Measurements from ENCODE around the gene CYP27B1.
A peak's percentile ranks its signal among the peaks of the same experiment; 100 is the strongest.

The CYP27B1 gene

GRCh38 chr12:57766464-57767304 is at the start of gene CYP27B1:
Gene CYP27B1, minus strand, starts transcription at chr12:57767078. Its CDS starts 37 bp downstream, at chr12:57767041.
- peak; percentile 31 for DNase-seq (ENCODE audit: low spot score)

- no peak for DNase-seq (ENCODE audit: low spot score)
Measured at GRCh38 chr12:57816001-57816854, 49.4 kb upstream of the CYP27B1 start.

- no peak for DNase-seq (ENCODE audit: low spot score)
Measured at GRCh38 chr12:57815177-57816000, 48.5 kb upstream of the CYP27B1 start.

- DNase-seq (ENCODE audit: low spot score): no peak
Measured at GRCh38 chr12:57813971-57814772, 47.3 kb upstream of the CYP27B1 start.

GRCh38 chr12:57813111-57813970 is 46.5 kb upstream of the CYP27B1 start:
- no peak for DNase-seq (ENCODE audit: low spot score)

GRCh38 chr12:57811028-57811755 is 44.3 kb upstream of the CYP27B1 start:
- DNase-seq (ENCODE audit: low spot score): no peak

GRCh38 chr12:57810450-57810849 is 43.6 kb upstream of the CYP27B1 start:
- peak; percentile 79 for DNase-seq (ENCODE audit: low spot score)

GRCh38 chr12:57809425-57809824 is 42.5 kb upstream of the CYP27B1 start:
- no peak for DNase-seq (ENCODE audit: low spot score)

- no peak for DNase-seq (ENCODE audit: low spot score)
Measured at GRCh38 chr12:57808351-57808750, 41.5 kb upstream of the CYP27B1 start.

GRCh38 chr12:57807285-57807684 is 40.4 kb upstream of the CYP27B1 start:
- DNase-seq (ENCODE audit: low spot score): no peak

GRCh38 chr12:57806677-57807076 is 39.8 kb upstream of the CYP27B1 start:
- no peak for DNase-seq (ENCODE audit: low spot score)

- DNase-seq (ENCODE audit: low spot score): peak; percentile 44
Measured at GRCh38 chr12:57803319-57803893, 36.5 kb upstream of the CYP27B1 start.

GRCh38 chr12:57802607-57803006 is 35.7 kb upstream of the CYP27B1 start:
- DNase-seq (ENCODE audit: low spot score): no peak

- DNase-seq (ENCODE audit: low spot score): no peak
Measured at GRCh38 chr12:57800965-57801364, 34.1 kb upstream of the CYP27B1 start.

GRCh38 chr12:57797933-57798332 is 31.1 kb upstream of the CYP27B1 start:
- peak; percentile 25 for DNase-seq (ENCODE audit: low spot score)

GRCh38 chr12:57796996-57797395 is 30.1 kb upstream of the CYP27B1 start:
- DNase-seq (ENCODE audit: low spot score): no peak

- DNase-seq (ENCODE audit: low spot score): peak; percentile 42
Measured at GRCh38 chr12:57795354-57795753, 28.5 kb upstream of the CYP27B1 start.

GRCh38 chr12:57793920-57794319 is 27.0 kb upstream of the CYP27B1 start:
- DNase-seq (ENCODE audit: low spot score): peak; percentile 54

GRCh38 chr12:57783861-57784260 is 17.0 kb upstream of the CYP27B1 start:
- DNase-seq (ENCODE audit: low spot score): no peak
